Melanocyte of skin (primary cell): ENCODE results near the gene SEPHS2. TPM values are rescaled to one million over a fixed set of nuclear protein-coding genes. Genes with fewer than 3 reads are reported as not detected.

Experiments
- small RNA-seq, 2 donors: library from RNA; depleted of rRNA; stranded (forward); fragments of <200 nt; gene quantifications; one replicate each; pipeline ENCODE3, GENCODE V24; 2012
- total RNA-seq, 2 donors: library from RNA; depleted of rRNA; stranded (reverse); fragments of >200 nt; gene quantifications; 2 replicates each; pipeline ENCODE4 v1.2.3, GENCODE V29; 2012

SEPHS2 gene, protein sequence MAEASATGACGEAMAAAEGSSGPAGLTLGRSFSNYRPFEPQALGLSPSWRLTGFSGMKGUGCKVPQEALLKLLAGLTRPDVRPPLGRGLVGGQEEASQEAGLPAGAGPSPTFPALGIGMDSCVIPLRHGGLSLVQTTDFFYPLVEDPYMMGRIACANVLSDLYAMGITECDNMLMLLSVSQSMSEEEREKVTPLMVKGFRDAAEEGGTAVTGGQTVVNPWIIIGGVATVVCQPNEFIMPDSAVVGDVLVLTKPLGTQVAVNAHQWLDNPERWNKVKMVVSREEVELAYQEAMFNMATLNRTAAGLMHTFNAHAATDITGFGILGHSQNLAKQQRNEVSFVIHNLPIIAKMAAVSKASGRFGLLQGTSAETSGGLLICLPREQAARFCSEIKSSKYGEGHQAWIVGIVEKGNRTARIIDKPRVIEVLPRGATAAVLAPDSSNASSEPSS
- 10 to 100 TPM; 20.0 to 21.3 TPM for total RNA-seq

DNA sequence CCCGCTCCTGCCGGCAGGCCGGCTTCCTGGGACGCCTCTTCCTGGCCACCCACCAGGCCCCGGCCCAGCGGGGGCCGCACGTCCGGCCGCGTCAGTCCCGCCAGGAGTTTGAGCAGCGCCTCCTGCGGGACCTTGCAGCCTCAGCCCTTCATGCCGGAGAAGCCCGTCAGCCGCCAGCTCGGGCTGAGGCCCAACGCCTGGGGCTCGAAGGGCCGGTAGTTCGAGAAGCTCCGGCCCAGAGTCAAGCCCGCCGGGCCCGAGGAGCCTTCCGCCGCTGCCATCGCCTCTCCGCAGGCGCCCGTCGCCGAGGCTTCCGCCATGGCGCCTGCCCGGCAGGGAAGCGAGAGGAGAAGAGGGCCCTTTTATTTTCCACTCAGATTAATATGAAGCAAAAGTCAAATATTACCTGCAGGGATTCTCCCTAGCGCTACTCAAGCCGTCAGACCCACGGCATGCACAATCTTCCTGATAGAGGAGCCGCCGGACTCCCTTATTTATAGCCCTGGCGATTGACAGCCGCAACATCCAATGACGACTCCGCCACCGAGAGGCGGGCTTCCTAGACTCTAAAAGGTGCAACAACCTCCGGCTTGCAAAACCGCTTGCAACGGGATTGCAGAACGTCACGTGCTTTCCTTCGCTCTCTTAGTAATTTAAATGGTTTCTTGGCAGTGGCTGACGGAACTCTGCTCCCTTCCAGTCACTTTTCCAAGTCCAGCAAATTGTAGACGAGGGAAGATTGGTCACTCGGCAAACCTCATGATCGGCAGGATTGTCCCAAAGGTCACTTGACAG, at the start of gene SEPHS2:
Gene SEPHS2 (minus strand): TSS at position 467 of the 795 bp plus-strand sequence. CDS start 147 bp downstream, at position 320.

DNA sequence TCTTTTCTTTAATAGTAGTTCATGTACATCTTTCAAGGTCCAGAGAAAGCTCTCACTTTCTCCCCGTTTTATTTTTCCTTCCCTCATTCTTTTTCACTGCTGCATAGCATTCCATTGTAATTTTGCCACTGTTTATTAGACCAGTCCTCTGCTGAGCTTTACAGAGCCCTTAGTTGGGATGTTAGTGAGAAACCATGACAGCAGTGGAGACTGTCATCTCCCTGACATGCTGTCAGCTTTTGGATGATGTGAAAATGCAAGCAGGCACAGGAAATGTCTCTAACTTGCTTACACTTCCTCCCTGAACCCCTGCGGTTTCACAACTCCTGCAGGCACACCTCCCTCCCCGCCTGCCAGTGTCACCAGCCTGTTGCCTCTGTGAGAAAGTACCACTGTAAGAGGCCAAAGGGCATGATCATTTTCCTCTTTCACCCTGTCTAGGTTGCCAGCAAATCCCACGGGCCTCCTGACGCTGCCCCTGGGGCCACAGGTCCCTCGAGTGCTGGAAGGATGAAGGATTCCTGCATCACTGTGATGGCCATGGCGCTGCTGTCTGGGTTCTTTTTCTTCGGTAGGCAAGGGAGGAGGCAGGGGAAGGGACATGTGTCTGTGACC, 26.8 kb upstream of the SEPHS2 start, which contains the start of gene ITGAL:
Gene ITGAL (plus strand): TSS at position 415 of the 615 bp plus-strand sequence. CDS start 96 bp downstream, at position 511.

DNA sequence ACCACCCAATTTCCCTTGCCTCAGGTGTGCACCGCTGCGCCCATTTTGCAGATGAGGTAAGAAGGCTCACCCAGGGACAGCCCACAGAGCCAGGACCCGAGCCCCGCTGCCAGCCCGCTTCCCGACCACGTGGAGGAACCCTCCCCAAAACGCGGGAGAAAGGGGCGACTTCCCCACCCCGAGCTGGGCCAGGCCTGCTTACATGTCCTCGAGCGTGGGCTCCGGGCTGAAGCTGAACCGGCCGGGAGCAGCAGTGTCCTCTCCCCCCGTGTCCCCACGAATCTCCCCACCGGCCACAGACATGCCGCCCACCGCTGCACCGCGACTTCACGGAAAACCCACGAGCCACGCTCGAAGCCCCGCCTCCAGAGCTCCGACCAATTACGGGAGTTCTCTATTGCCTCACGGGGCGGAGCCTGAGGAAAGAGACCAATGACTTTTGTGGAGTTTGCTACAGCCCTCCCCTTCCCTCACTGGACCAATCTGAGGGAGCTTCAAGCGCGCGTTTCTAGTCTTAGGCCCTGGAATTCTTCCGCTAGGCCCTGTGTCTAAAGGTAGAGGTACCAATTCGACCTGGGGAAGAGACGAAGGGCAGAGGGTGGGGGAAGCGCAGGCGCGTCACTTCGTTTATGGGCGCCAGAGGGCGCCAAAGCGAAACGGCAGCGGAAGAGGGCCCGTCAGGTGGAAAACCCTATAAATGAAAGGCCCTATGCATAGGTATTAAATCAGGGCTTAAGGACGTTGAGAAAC, 15.8 kb downstream of the SEPHS2 start, which contains the start of gene DCTPP1:
Gene DCTPP1 (minus strand): TSS at position 353 of the 750 bp plus-strand sequence. CDS start 50 bp downstream, at position 303.

DNA sequence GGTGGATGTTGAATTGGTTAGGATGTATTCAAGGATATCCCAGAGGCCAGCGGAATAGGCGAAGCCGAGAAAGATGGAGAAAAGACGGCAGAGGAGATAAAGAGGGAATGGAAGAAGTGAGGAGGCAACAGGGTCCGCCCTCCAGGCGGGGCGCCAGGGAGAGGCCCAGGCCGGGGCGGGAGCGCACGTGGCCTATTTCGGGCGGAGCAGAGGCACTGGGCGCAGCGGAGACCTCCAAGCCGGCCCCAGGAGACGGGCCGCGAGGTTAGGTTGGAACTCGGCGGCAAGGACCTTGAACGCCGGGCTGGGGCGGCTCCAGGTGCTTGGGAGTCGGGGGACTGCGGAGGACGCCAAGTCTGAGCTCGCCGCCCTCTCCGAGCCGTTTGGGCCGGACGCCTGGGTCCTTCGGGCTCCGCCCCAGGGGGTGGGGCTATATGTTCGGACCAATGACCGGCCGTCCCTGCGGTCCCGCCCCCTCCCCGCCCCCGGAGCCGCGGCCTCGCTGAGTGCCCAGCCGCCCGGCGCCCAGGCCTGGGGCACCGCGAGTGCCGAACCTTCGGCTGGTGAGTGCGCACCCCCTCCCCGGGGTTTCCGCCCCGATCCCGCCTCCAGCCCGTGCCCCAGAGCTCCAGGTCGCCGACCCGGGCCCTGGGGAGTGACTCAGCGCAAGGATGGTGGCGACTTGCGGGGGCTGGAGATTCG, 38.4 kb downstream of the SEPHS2 start, which contains the start of gene ZNF771:
Gene ZNF771 (plus strand): TSS at position 505 of the 702 bp plus-strand sequence. CDS start 448 bp downstream, outside the sequence.

DNA sequence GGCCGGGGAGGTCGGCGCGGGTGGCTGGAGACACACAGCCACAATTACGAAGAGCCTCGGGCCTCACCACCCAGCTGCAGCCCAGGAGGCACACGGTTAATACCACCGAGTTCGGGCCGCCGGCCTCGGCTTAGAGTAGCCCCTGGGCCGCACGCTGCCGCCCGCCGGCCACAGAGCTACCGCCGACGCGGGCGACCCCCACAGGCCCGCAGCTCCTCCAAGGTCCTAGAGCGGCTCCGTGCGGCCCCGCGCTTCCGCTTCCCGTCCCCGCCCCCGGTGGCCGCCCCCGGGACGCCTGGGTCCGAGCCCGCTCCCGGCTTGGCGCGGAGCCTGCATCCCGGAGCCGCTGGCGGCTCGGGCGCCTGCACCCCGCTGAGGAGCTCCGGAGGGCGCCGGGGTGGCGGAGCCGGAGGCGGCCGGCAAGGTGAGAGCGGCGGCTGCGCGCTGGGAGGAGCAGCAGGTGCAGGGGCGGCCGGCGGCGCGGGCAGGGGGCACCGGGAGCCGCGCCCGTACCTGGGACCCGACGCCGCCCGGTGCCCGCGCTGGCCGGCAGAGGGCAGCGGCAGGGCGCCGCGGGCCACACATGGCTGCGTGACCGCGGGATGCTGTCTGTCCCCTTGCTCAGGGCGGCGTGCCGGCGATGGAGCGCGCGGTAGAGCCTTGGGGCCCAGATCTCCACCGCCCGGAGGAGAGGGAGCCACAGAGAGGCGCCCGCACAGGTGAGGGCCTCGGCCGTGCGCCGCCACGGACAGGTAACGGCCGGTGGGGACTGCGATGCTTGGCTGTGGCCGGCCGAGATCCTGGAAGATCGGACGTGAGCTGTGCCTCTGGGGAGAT, 50.3 kb downstream of the SEPHS2 start, which contains the start of gene ZNF48:
Gene ZNF48 (plus strand): TSS at position 266 of the 837 bp plus-strand sequence. CDS start 375 bp downstream, at position 641.

Small RNAs within 50 kb of the gene (small RNA-seq; reads per million reads assigned to genes)
- gene RF00019: 0 reads per million in 2 donors
- 8.2 to 13.8 reads per million in 2 donors for gene RF00406
- 0 to 0.04 reads per million in 2 donors for gene RNU7-61P

Other genes with a start within 250 kb of the SEPHS2 start
- gene SULT1A3, start 246.6 kb downstream of the SEPHS2 start, total RNA-seq: 1 to 10 TPM; 1.4 to 3.3 TPM
- gene NPIPB13, start 197.4 kb downstream of the SEPHS2 start, total RNA-seq: 1 to 10 TPM in 1 of 2 donors, under 1 TPM in 1; 1.00 to 5.2 TPM
- gene CD2BP2, start 90.6 kb downstream of the SEPHS2 start, total RNA-seq: 10 to 100 TPM; 27.9 to 31.3 TPM
- gene TBC1D10B, start 75.4 kb downstream of the SEPHS2 start, total RNA-seq: 10 to 100 TPM; 28.2 to 35.6 TPM
- not detected for gene MYL11, start 71.1 kb downstream of the SEPHS2 start, total RNA-seq
- gene SEPTIN1, start 63.3 kb downstream of the SEPHS2 start, total RNA-seq: not detected
- gene ZNF48, start 50.5 kb downstream of the SEPHS2 start, total RNA-seq: 1 to 10 TPM; 5.7 to 5.9 TPM
- 10 to 100 TPM in 1 of 2 donors, 1 to 10 TPM in 1; 9.3 to 13.3 TPM for gene ZNF771, start 38.3 kb downstream of the SEPHS2 start, total RNA-seq
- 10 to 100 TPM; 13.4 to 52.6 TPM for gene DCTPP1, start 15.8 kb downstream of the SEPHS2 start, total RNA-seq
- not detected for gene ITGAL, start 26.9 kb upstream of the SEPHS2 start, total RNA-seq
- gene ZNF768, start 80.7 kb upstream of the SEPHS2 start, total RNA-seq: 10 to 100 TPM; 23.1 to 26.3 TPM
- gene ZNF747, start 89.0 kb upstream of the SEPHS2 start, total RNA-seq: 10 to 100 TPM; 13.7 to 15.5 TPM
- gene ZNF764, start 112.5 kb upstream of the SEPHS2 start, total RNA-seq: 1 to 10 TPM; 5.3 to 7.2 TPM
- 10 to 100 TPM; 14.8 to 18.6 TPM for gene ZNF688, start 125.8 kb upstream of the SEPHS2 start, total RNA-seq
- gene ZNF785, start 139.8 kb upstream of the SEPHS2 start, total RNA-seq: 1 to 10 TPM; 6.7 to 7.9 TPM
- 10 to 100 TPM in 1 of 2 donors, 1 to 10 TPM in 1; 7.6 to 79.6 TPM for gene ZNF689, start 164.5 kb upstream of the SEPHS2 start, total RNA-seq
- 10 to 100 TPM in 1 of 2 donors, 1 to 10 TPM in 1; 9.3 to 17.9 TPM for gene PRR14, start 205.1 kb upstream of the SEPHS2 start, total RNA-seq
- 10 to 100 TPM; 18.6 to 20.6 TPM for gene FBRS, start 212.6 kb upstream of the SEPHS2 start, total RNA-seq